Erythroblast (primary cell): ENCODE data around the gene AP1M1.

Source experiments
- DNase-seq, 2 experiments: peaks; one replicate each; lab custom pipeline; 2025; lab: John Stamatoyannopoulos, UW
- GATA1 ChIP-seq: IDR thresholded peaks from 2 replicates; pipeline ENCODE4 v1.6.1; 2011; ENCODE audit warnings: low read depth, mild to moderate bottlenecking, control low read depth, low read length, moderate library complexity
- POLR2A ChIP-seq: IDR thresholded peaks from 2 replicates; pipeline ENCODE4 v1.6.1; 2011; ENCODE audit warnings: mild to moderate bottlenecking, low read length

Gene AP1M1

GRCh38 chr19:16197622-16198369 is at the start of gene AP1M1:
Gene AP1M1 (plus strand): TSS chr19:16197911. CDS start chr19:16198027, 116 bp downstream.
- no peak for TF ChIP-seq GATA1
- TF ChIP-seq POLR2A, result peak; percentile 47
- DNase-seq, result peak; percentile 98 to 99

GRCh38 chr19:16148443-16149229 is 49.1 kb upstream of the AP1M1 start:
- DNase-seq, result no peak
- TF ChIP-seq GATA1, result no peak

- TF ChIP-seq GATA1 (no peak), POLR2A (no peak)
- peak; percentile 57 for DNase-seq
Observed at GRCh38 chr19:16153582-16154336, 44.0 kb upstream of the AP1M1 start.

GRCh38 chr19:16154557-16154956 is 43.2 kb upstream of the AP1M1 start:
- TF ChIP-seq GATA1 (no peak), POLR2A (no peak)
- no peak for DNase-seq

GRCh38 chr19:16155128-16155527 is 42.6 kb upstream of the AP1M1 start:
- TF ChIP-seq POLR2A (no peak), GATA1 (no peak)
- no peak for DNase-seq

- no peak for DNase-seq
- no peak for TF ChIP-seq POLR2A
- no peak for TF ChIP-seq GATA1
Observed at GRCh38 chr19:16156904-16157303, 40.8 kb upstream of the AP1M1 start.

GRCh38 chr19:16157601-16158000 is 40.1 kb upstream of the AP1M1 start:
- no peak for TF ChIP-seq POLR2A
- TF ChIP-seq GATA1, result no peak
- DNase-seq, result no peak

- DNase-seq, result no peak
- no peak for TF ChIP-seq GATA1
- no peak for TF ChIP-seq POLR2A
Observed at GRCh38 chr19:16159655-16160054, 38.1 kb upstream of the AP1M1 start.

GRCh38 chr19:16160445-16160942 is 37.2 kb upstream of the AP1M1 start:
- TF ChIP-seq GATA1, result no peak
- TF ChIP-seq POLR2A, result no peak
- no peak for DNase-seq

- no peak for DNase-seq
- no peak for TF ChIP-seq POLR2A
- TF ChIP-seq GATA1, result no peak
Observed at GRCh38 chr19:16160943-16161560, 36.7 kb upstream of the AP1M1 start.

- no peak for TF ChIP-seq GATA1
- no peak for TF ChIP-seq POLR2A
- DNase-seq, result no peak
Observed at GRCh38 chr19:16161840-16162239, 35.9 kb upstream of the AP1M1 start.

- TF ChIP-seq GATA1 (no peak), POLR2A (no peak)
- DNase-seq, result no peak
Observed at GRCh38 chr19:16164222-16164890, 33.4 kb upstream of the AP1M1 start.

GRCh38 chr19:16166417-16166816 is 31.3 kb upstream of the AP1M1 start:
- no peak for TF ChIP-seq POLR2A
- no peak for TF ChIP-seq GATA1
- no peak for DNase-seq
